Epithelial cell of esophagus (primary cell): ENCODE data around the gene MED13L.

Experiments used
- DNase-seq: peaks from one replicate; pipeline ENCODE4 v3.0.0; 2010; ENCODE audit warnings: low read depth
- H3K4me3 ChIP-seq: 2 replicates; pipeline ENCODE4 v1.5.1; 2011; ENCODE audit warnings: mild to moderate bottlenecking, low read length, control low read depth
- TF ChIP-seq, protein P1 (sequence below): IDR thresholded peaks from 2 replicates; pipeline ENCODE4 v1.5.1; 2011; ENCODE audit warnings: low read depth, mild to moderate bottlenecking, low read length, control low read depth, inconsistent platforms; ENCODE audit not compliant: insufficient read depth; ENCODE audit errors: missing control alignments

Gene MED13L

DNA sequence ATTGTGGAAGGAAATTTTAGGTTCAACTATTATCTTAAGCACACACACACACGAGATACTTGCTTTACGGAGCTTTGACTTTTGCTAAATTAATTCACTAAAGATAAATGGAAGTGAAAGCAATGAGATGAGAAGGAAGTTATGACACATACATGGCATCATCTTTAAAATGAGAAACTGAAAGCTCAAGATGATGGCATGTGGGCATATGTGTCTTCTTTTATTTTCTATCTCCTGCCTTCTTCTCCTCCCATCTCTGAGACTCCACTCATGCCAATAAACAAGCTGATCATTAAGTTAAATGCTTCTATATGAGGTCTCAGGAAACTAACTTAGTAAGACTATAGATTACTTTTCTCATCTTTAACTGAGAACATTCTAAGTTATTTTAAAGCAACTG, 216.7 kb downstream of the MED13L start:
- no peak overlapping the region for H3K4me3 ChIP-seq
- TF ChIP-seq, protein P1, sequence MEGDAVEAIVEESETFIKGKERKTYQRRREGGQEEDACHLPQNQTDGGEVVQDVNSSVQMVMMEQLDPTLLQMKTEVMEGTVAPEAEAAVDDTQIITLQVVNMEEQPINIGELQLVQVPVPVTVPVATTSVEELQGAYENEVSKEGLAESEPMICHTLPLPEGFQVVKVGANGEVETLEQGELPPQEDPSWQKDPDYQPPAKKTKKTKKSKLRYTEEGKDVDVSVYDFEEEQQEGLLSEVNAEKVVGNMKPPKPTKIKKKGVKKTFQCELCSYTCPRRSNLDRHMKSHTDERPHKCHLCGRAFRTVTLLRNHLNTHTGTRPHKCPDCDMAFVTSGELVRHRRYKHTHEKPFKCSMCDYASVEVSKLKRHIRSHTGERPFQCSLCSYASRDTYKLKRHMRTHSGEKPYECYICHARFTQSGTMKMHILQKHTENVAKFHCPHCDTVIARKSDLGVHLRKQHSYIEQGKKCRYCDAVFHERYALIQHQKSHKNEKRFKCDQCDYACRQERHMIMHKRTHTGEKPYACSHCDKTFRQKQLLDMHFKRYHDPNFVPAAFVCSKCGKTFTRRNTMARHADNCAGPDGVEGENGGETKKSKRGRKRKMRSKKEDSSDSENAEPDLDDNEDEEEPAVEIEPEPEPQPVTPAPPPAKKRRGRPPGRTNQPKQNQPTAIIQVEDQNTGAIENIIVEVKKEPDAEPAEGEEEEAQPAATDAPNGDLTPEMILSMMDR, result no peak
- peak; percentile 20 for DNase-seq

DNA sequence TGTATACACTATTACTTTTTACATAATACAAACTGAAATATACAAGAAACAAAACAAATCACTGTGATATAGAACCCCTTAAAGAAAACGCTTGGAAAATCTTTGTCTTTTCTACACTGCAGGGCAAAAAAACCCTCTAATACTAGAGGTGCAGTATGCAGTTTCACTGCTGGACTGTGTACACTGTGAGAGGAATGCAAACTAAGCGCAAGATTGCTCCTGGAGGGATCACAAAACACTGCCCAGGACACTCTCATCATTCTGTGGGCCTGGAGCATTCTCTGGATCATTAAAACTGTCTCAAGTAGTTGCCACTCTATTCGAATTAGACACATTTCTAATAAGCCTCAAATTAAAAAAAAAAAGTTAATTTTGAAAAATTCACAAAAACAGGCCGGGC, 217.6 kb downstream of the MED13L start:
- no peak for DNase-seq
- TF ChIP-seq, protein P1, result no peak
- no peak overlapping the region for H3K4me3 ChIP-seq

DNA sequence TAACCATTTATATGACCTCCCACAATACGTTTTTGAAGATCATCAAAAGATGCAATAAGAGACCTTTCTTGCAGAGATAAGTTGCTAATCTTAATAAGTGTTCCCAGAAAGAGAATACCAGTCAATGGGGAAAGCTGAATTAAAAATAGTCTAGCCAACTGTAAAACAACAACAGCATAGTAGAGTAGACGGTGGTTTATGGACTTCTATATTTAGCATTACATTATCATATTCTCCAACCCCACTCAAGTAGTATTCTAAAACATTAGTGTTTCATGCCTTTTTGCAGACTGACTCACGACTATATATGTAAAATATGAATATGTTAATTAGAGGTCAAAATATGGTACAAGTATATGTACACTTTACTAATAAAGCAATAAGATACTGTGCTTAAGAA, 218.9 kb downstream of the MED13L start:
- no peak for DNase-seq
- H3K4me3 ChIP-seq, result no peak overlapping the region
- TF ChIP-seq, protein P1, result no peak

DNA sequence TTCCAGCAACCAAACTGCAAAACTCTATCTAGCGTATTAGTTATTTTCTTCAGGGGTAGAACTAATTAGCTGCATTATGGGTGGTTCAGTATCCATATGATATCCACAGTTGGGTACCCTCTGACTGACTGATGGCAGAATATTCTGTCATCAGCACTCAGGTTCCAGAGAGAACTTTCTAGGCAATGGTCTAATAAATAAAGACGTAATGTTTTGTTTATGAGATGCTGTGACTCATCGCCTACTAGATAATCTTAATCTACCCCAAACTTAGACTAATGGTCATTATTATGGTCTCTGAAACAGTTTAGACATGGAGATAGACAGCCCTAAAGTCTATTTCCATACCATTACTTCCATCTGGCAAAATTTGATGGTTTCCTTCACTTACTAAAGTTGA, 220.1 kb downstream of the MED13L start:
- DNase-seq, result no peak

DNA sequence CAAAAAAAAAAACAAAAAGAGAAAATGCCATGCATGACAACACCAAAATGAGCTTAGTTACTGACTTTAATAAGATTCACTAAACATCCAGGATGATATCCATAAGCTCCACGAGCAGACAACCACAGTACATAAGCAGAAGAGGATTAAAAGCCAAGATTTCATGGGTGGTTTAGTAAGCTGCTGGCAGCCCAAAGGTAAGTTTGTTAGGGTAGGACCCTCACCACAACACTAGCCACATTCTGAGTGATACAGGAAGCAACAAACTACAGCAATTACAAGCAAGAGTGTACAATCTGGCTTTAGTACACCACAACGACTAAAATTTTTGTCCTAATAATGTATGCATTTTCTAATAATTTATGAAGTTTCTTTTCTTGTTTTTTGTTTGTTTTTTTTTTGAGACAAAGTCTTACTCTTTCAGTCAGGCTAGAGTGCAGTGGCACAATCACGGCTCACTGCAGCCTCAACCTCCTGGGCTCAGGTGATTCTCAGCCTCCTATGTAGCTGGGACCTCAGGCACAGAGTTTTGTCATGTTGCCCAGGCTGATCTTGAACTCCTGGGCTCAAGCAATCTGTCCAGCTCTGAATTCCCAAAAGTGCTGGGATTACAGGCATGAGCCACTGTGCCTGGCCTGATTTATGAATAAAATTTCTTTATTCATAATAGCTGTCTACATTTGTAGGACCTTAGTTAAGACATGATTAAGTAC, 221.4 kb downstream of the MED13L start:
- TF ChIP-seq, protein P1, result no peak
- no peak overlapping the region for H3K4me3 ChIP-seq
- DNase-seq, result no peak

More for the DNA sequence above, 220.1 kb downstream of the MED13L start:
- no peak overlapping the region for H3K4me3 ChIP-seq
- TF ChIP-seq, protein P1, result no peak

DNA sequence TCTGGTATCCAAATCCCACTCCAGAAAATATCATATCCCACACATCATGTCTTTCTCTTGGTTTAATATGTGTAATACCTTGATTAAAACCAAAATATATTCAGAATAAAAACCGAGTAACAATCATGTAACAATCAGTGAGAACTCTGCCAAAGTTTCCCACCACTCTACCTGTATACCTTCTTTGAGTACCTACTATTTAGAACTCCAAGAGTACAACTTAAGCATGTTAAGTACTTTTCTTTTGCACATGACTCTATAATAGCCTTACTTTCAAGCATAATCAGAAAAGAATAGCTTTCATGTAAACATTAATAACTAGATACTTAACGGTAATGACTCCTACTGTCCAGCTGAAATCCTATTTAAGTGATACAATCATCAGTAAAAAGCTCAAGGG, 223.2 kb downstream of the MED13L start:
- TF ChIP-seq, protein P1, result no peak
- no peak for DNase-seq
- H3K4me3 ChIP-seq, result no peak overlapping the region

DNA sequence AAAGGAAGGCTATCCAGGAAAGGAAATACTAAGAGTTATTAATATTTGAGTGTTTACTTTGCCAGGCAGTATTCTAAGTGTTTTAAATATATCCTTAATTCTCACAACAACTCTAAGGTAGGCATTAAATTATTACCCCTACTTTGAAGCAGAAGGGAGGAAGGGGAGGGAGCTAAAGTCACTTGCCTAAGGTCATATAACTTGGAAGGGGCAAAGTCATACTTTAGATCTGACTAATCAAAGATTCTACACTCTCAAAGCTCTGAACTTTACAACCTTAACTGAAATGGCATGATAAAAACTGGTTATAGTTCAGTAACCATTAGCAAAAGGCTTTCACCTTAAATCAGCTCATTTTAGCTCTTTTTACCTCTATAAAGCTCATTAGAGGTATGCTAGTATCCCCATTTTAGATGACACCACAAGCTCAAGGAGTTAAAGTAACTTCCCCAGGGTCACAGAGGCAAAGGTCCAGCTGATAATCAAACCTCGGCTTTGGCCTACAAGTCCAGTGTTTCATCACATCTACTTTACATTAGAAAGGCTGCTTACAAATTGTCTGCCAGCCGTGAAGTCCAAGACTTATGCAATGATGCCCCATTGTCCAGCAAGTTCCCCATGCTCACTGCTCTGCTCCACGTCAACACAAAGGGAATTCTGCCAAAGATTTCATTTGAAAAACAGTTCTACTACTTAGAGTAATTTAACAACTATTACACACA, 223.9 kb downstream of the MED13L start:
- TF ChIP-seq, protein P1, result no peak
- no peak overlapping the region for H3K4me3 ChIP-seq
- DNase-seq, result peak; percentile 23
